HEK293 (cell line): ENCODE data around the gene RPL10.

ENCODE experiments used
- GLI4 ChIP-seq: fragments of 450-650 bp; formaldehyde crosslinking; IDR thresholded peaks from 2 replicates; pipeline ENCODE4 v1.5.1; 2016; ENCODE audit warnings: missing biosample characterization, missing genetic modification characterization
- GLIS2 ChIP-seq: fragments of 450-650 bp; formaldehyde crosslinking; IDR thresholded peaks from 2 replicates; pipeline ENCODE4 v1.5.1; 2016; ENCODE audit warnings: missing biosample characterization, missing genetic modification characterization
- HOXC10 ChIP-seq: sonication (generic); formaldehyde crosslinking; IDR thresholded peaks from 2 replicates; pipeline ENCODE4 v1.8.1; 2023; ENCODE audit warnings: mild to moderate bottlenecking, missing genetic modification reagents
- KLF10 ChIP-seq: fragments of 450-650 bp; IDR thresholded peaks from 2 replicates; pipeline ENCODE4 v1.5.1; 2018; ENCODE audit warnings: missing biosample characterization, mild to moderate bottlenecking, missing genetic modification characterization
- MEIS1 ChIP-seq: sonication (generic); formaldehyde crosslinking; IDR thresholded peaks from 2 replicates; pipeline ENCODE4 v1.8.1; 2022; ENCODE audit warnings: missing genetic modification reagents, mild to moderate bottlenecking, borderline replicate concordance
- PRDM1 ChIP-seq: fragments of 450-650 bp; formaldehyde crosslinking; IDR thresholded peaks from 2 replicates; pipeline ENCODE4; 2016; ENCODE audit warnings: missing biosample characterization, missing genetic modification characterization
- PRDM10 ChIP-seq: fragments of 450-650 bp; formaldehyde crosslinking; IDR thresholded peaks from 2 replicates; pipeline ENCODE4 v1.5.1; 2016; ENCODE audit warnings: missing biosample characterization, missing genetic modification characterization
- RBAK ChIP-seq: fragments of 450-650 bp; formaldehyde crosslinking; IDR thresholded peaks from 2 replicates; pipeline ENCODE4 v1.5.1; 2016; ENCODE audit warnings: missing biosample characterization, missing genetic modification characterization
- REST ChIP-seq: fragments of 450-650 bp; formaldehyde crosslinking; IDR thresholded peaks from 2 replicates; pipeline ENCODE4 v1.5.1; 2016; ENCODE audit warnings: missing biosample characterization, missing genetic modification characterization
- ZBTB17 ChIP-seq: fragments of 450-650 bp; formaldehyde crosslinking; IDR thresholded peaks from 2 replicates; pipeline ENCODE4 v1.5.1; 2016; ENCODE audit warnings: missing biosample characterization, missing genetic modification characterization
- ZBTB20 ChIP-seq: fragments of 450-650 bp; formaldehyde crosslinking; IDR thresholded peaks from 2 replicates; pipeline ENCODE4 v1.5.1; 2016; ENCODE audit warnings: missing biosample characterization, missing genetic modification characterization
- ZBTB8A ChIP-seq: fragments of 450-650 bp; formaldehyde crosslinking; IDR thresholded peaks from 2 replicates; pipeline ENCODE4 v1.5.1; 2016; ENCODE audit warnings: missing biosample characterization, missing genetic modification characterization
- ZEB2 ChIP-seq: fragments of 450-650 bp; formaldehyde crosslinking; IDR thresholded peaks from 2 replicates; pipeline ENCODE4 v1.5.1; 2016; ENCODE audit warnings: missing biosample characterization, missing genetic modification characterization
- ZNF121 ChIP-seq: fragments of 450-650 bp; formaldehyde crosslinking; IDR thresholded peaks from 2 replicates; pipeline ENCODE4 v1.5.1; 2016; ENCODE audit warnings: missing biosample characterization, missing genetic modification characterization
- ZNF138 ChIP-seq: fragments of 450-650 bp; formaldehyde crosslinking; IDR thresholded peaks from 2 replicates; pipeline ENCODE4 v1.5.1; 2016; ENCODE audit warnings: missing biosample characterization, missing genetic modification characterization, borderline replicate concordance
- ZNF174 ChIP-seq: fragments of 450-650 bp; formaldehyde crosslinking; IDR thresholded peaks from 2 replicates; pipeline ENCODE4 v1.5.0; 2017; ENCODE audit warnings: missing biosample characterization, mild to moderate bottlenecking, missing genetic modification characterization
- ZNF239 ChIP-seq: fragments of 450-650 bp; formaldehyde crosslinking; IDR thresholded peaks from 2 replicates; pipeline ENCODE4 v1.5.1; 2016; ENCODE audit warnings: missing biosample characterization, missing genetic modification characterization
- ZNF280C ChIP-seq: fragments of 450-650 bp; formaldehyde crosslinking; IDR thresholded peaks from 2 replicates; pipeline ENCODE4 v1.5.1; 2016; ENCODE audit warnings: missing biosample characterization, missing genetic modification characterization
- ZNF280D ChIP-seq: fragments of 450-650 bp; formaldehyde crosslinking; IDR thresholded peaks from 2 replicates; pipeline ENCODE4 v1.5.1; 2016; ENCODE audit warnings: missing biosample characterization, missing genetic modification characterization
- ZNF311 ChIP-seq: fragments of 450-650 bp; formaldehyde crosslinking; IDR thresholded peaks from 2 replicates; pipeline ENCODE4 v1.5.1; 2017; ENCODE audit warnings: missing biosample characterization, missing genetic modification characterization, borderline replicate concordance
- ZNF350 ChIP-seq: fragments of 450-650 bp; formaldehyde crosslinking; IDR thresholded peaks from 2 replicates; pipeline ENCODE4 v1.5.0; 2017; ENCODE audit warnings: missing biosample characterization, mild to moderate bottlenecking, missing genetic modification characterization
- ZNF510 ChIP-seq: fragments of 450-650 bp; formaldehyde crosslinking; IDR thresholded peaks from 2 replicates; pipeline ENCODE4 v1.5.1; 2018; ENCODE audit warnings: mild to moderate bottlenecking, missing genetic modification characterization, missing biosample characterization; ENCODE audit not compliant: insufficient replicate concordance
- ZNF548 ChIP-seq: fragments of 450-650 bp; formaldehyde crosslinking; IDR thresholded peaks from 2 replicates; pipeline ENCODE4 v1.5.1; 2016; ENCODE audit warnings: missing biosample characterization, missing genetic modification characterization
- ZNF658 ChIP-seq: fragments of 450-650 bp; formaldehyde crosslinking; IDR thresholded peaks from 2 replicates; pipeline ENCODE4; 2016; ENCODE audit warnings: missing biosample characterization, missing genetic modification characterization
- ZNF677 ChIP-seq: fragments of 450-650 bp; IDR thresholded peaks from 2 replicates; pipeline ENCODE4 v1.5.0; 2018; ENCODE audit warnings: missing biosample characterization, mild to moderate bottlenecking, missing genetic modification characterization, moderate library complexity
- ZSCAN30 ChIP-seq: fragments of 450-650 bp; IDR thresholded peaks from 2 replicates; pipeline ENCODE4 v1.5.1; 2018; ENCODE audit warnings: missing biosample characterization, mild to moderate bottlenecking, missing genetic modification characterization, moderate library complexity
- ZXDB ChIP-seq: fragments of 450-650 bp; formaldehyde crosslinking; IDR thresholded peaks from 2 replicates; pipeline ENCODE4 v1.5.1; 2016; ENCODE audit warnings: missing biosample characterization, missing genetic modification characterization

The RPL10 gene

GRCh38 chrX:154428176-154429171 lies 30.3 kb downstream of the RPL10 start, which contains the start of gene ATP6AP1 (continued):
- peak; percentile 44; the same call in 1 of the 2 replicates for TF ChIP-seq REST (tag by site-specific recombination)
- no peak for TF ChIP-seq ZNF510 (tag by site-specific recombination)
- no peak for TF ChIP-seq ZNF138 (tag by site-specific recombination)
- TF ChIP-seq PRDM1: no peak
- no peak for TF ChIP-seq GLI4 (tag by site-specific recombination)
- peak; percentile 76 for TF ChIP-seq ZBTB8A
- no peak for TF ChIP-seq ZNF280C
- TF ChIP-seq ZNF280D (tag by site-specific recombination): peak; percentile 32; the same call in 1 of the 2 replicates
- TF ChIP-seq GLIS2 (tag by site-specific recombination): peak; percentile 74
- no peak for TF ChIP-seq ZNF174 (tag by site-specific recombination)
- peak; percentile 54 for TF ChIP-seq PRDM10 (tag by site-specific recombination)
- TF ChIP-seq RBAK: no peak
- no peak for TF ChIP-seq ZNF677 (tag by site-specific recombination)
- TF ChIP-seq ZNF239 (tag by site-specific recombination): no peak
- TF ChIP-seq ZNF548 (tag by site-specific recombination): no peak
- peak; percentile 49 for TF ChIP-seq ZXDB (tag by site-specific recombination)
- TF ChIP-seq ZBTB20 (tag by site-specific recombination): peak; percentile 53; the same call in 1 of the 2 replicates
- TF ChIP-seq MEIS1 (CRISPR knock-in tag): no peak
- TF ChIP-seq ZBTB17 (tag by site-specific recombination): peak; percentile 73; the same call in 1 of the 2 replicates
- TF ChIP-seq ZNF658 (tag by site-specific recombination): no peak
- no peak for TF ChIP-seq ZEB2 (tag by site-specific recombination)
- TF ChIP-seq ZNF350 (tag by site-specific recombination): no peak
- TF ChIP-seq ZNF311: no peak
- peak; percentile 24; the same call in 1 of the 2 replicates for TF ChIP-seq HOXC10 (CRISPR knock-in tag)
- 0 out of 2 replicates have a peak, but pooled peaks have one; percentile 35 for TF ChIP-seq ZSCAN30 (tag by site-specific recombination)
- peak; percentile 98; the same call in 1 of the 2 replicates for TF ChIP-seq ZNF121 (tag by site-specific recombination)
- TF ChIP-seq KLF10 (tag by site-specific recombination): peak; percentile 87
